Stomach smooth muscle (tissue), 2 donors: Measurements from ENCODE around the gene KRTAP19-8.

Source experiments
- H3K27ac ChIP-seq: one replicate; pipeline ENCODE4 v1.7.0; 2013; ENCODE audit warnings: mild to moderate bottlenecking, low read length, inconsistent platforms
- H3K27me3 ChIP-seq, 2 donors: one replicate each; pipeline ENCODE4 v1.7.0; 2013; ENCODE audit warnings: low read length in 2 of 2; ENCODE audit not compliant: insufficient read depth in 2 of 2, control insufficient read depth in 1 of 2
- H3K36me3 ChIP-seq, 2 donors: one replicate each; pipeline ENCODE4 v1.7.0; 2013; ENCODE audit warnings: low read length in 2 of 2; ENCODE audit not compliant: control insufficient read depth in 2 of 2, insufficient read depth in 2 of 2
- H3K4me1 ChIP-seq: one replicate; pipeline ENCODE4 v1.7.0; 2013; ENCODE audit warnings: low read length; ENCODE audit not compliant: control insufficient read depth, insufficient read depth
- H3K4me3 ChIP-seq, 2 donors: one replicate each; pipeline ENCODE4 v1.7.0; 2013; ENCODE audit warnings: low read length in 2 of 2
- H3K9ac ChIP-seq, 2 donors: one replicate each; pipeline ENCODE4 v1.7.0; 2013; ENCODE audit warnings: low read length in 2 of 2, mild to moderate bottlenecking in 1 of 2
- H3K9me3 ChIP-seq, 2 donors: one replicate each; pipeline ENCODE4 v1.7.0; 2013; ENCODE audit warnings: low read length in 2 of 2; ENCODE audit not compliant: control insufficient read depth in 2 of 2
- donor health status: healthy.
- donor health status: Pancreatic carcinoma.

The KRTAP19-8 gene

GRCh38 chr21:31012133-31013089 is 25.9 kb downstream of the KRTAP19-8 start:
- H3K36me3 ChIP-seq, result no peaks in the 10 kb centered on the region
- no peaks in the 10 kb centered on the region for H3K4me1 ChIP-seq
- H3K27ac ChIP-seq, result no peak overlapping the region
- H3K27me3 ChIP-seq, result no peaks in the 10 kb centered on the region
- H3K9ac ChIP-seq, result no peak overlapping the region
- no peak overlapping the region for H3K4me3 ChIP-seq
- H3K9me3 ChIP-seq, result peaks cover 0 to 2% of the 10 kb centered on the region in 2 donors

- no peak overlapping the region for H3K27ac ChIP-seq
- H3K9me3 ChIP-seq, result no peaks in the 10 kb centered on the region
- H3K4me3 ChIP-seq, result no peak overlapping the region
- H3K36me3 ChIP-seq, result no peaks in the 10 kb centered on the region
- H3K4me1 ChIP-seq, result no peaks in the 10 kb centered on the region
- H3K27me3 ChIP-seq, result no peaks in the 10 kb centered on the region
- no peak overlapping the region for H3K9ac ChIP-seq
Measured at GRCh38 chr21:31011412-31011811, 26.9 kb downstream of the KRTAP19-8 start.

GRCh38 chr21:31008355-31008754 is 29.9 kb downstream of the KRTAP19-8 start:
- no peaks in the 10 kb centered on the region for H3K36me3 ChIP-seq
- no peak overlapping the region for H3K9ac ChIP-seq
- H3K9me3 ChIP-seq, result no peaks in the 10 kb centered on the region
- no peak overlapping the region for H3K4me3 ChIP-seq
- H3K27me3 ChIP-seq, result no peaks in the 10 kb centered on the region
- no peak overlapping the region for H3K27ac ChIP-seq
- H3K4me1 ChIP-seq, result no peaks in the 10 kb centered on the region

- H3K9ac ChIP-seq, result no peak overlapping the region
- H3K36me3 ChIP-seq, result no peaks in the 10 kb centered on the region
- no peaks in the 10 kb centered on the region for H3K9me3 ChIP-seq
- H3K4me3 ChIP-seq, result no peak overlapping the region
- H3K27me3 ChIP-seq, result no peaks in the 10 kb centered on the region
- no peak overlapping the region for H3K27ac ChIP-seq
- no peaks in the 10 kb centered on the region for H3K4me1 ChIP-seq
Measured at GRCh38 chr21:31005019-31005418, 33.3 kb downstream of the KRTAP19-8 start.

GRCh38 chr21:31003471-31003870 is 34.8 kb downstream of the KRTAP19-8 start:
- H3K27ac ChIP-seq, result no peak overlapping the region
- no peaks in the 10 kb centered on the region for H3K4me1 ChIP-seq
- H3K9ac ChIP-seq, result no peak overlapping the region
- no peaks in the 10 kb centered on the region for H3K27me3 ChIP-seq
- no peak overlapping the region for H3K4me3 ChIP-seq
- H3K9me3 ChIP-seq, result no peaks in the 10 kb centered on the region
- H3K36me3 ChIP-seq, result no peaks in the 10 kb centered on the region

GRCh38 chr21:30997541-30997940 is 40.7 kb downstream of the KRTAP19-8 start:
- H3K9me3 ChIP-seq, result no peaks in the 10 kb centered on the region
- no peaks in the 10 kb centered on the region for H3K4me1 ChIP-seq
- no peaks in the 10 kb centered on the region for H3K27me3 ChIP-seq
- no peak overlapping the region for H3K4me3 ChIP-seq
- no peak overlapping the region for H3K27ac ChIP-seq
- no peak overlapping the region for H3K9ac ChIP-seq
- H3K36me3 ChIP-seq, result no peaks in the 10 kb centered on the region

- Histone ChIP-seq H3K4me3 (no peak overlapping the region), H3K9ac (no peak overlapping the region), H3K27me3 (no peaks in the 10 kb centered on the region), H3K36me3 (no peaks in the 10 kb centered on the region), H3K27ac (no peak overlapping the region), H3K9me3 (no peaks in the 10 kb centered on the region), H3K4me1 (no peaks in the 10 kb centered on the region)
Measured at GRCh38 chr21:30996728-30997127, 41.5 kb downstream of the KRTAP19-8 start.

GRCh38 chr21:30994932-30995331 is 43.3 kb downstream of the KRTAP19-8 start:
- Histone ChIP-seq H3K36me3 (no peaks in the 10 kb centered on the region), H3K27me3 (no peaks in the 10 kb centered on the region), H3K27ac (no peak overlapping the region), H3K4me3 (no peak overlapping the region), H3K4me1 (no peaks in the 10 kb centered on the region), H3K9me3 (no peaks in the 10 kb centered on the region), H3K9ac (no peak overlapping the region)

- Histone ChIP-seq H3K9me3 (no peaks in the 10 kb centered on the region), H3K9ac (no peak overlapping the region), H3K4me3 (no peak overlapping the region), H3K36me3 (no peaks in the 10 kb centered on the region), H3K27me3 (no peaks in the 10 kb centered on the region), H3K4me1 (no peaks in the 10 kb centered on the region), H3K27ac (no peak overlapping the region)
Measured at GRCh38 chr21:30990514-30991262, 47.6 kb downstream of the KRTAP19-8 start.

- no peaks in the 10 kb centered on the region for H3K36me3 ChIP-seq
- H3K27me3 ChIP-seq, result no peaks in the 10 kb centered on the region
- no peak overlapping the region for H3K27ac ChIP-seq
- no peak overlapping the region for H3K4me3 ChIP-seq
- H3K9me3 ChIP-seq, result no peaks in the 10 kb centered on the region
- H3K4me1 ChIP-seq, result no peaks in the 10 kb centered on the region
- no peak overlapping the region for H3K9ac ChIP-seq
Measured at GRCh38 chr21:30988706-30989105, 49.6 kb downstream of the KRTAP19-8 start.
